IMR-90 (cell line): ENCODE measurements around the gene TUBGCP2. TPM values are rescaled to one million over a fixed set of nuclear protein-coding genes. Genes with fewer than 3 reads are reported as not detected.

Experiments used
- ATAC-seq: fragments of 200-7000 bp; cut with Tn5 transposase; 2 replicates; pipeline ENCODE4 v1.9.1; 2020; ENCODE audit warnings: low read depth, mild to moderate bottlenecking, moderate library complexity
- BruUV-seq: library from RNA; stranded (reverse); fragments of 400-500 nt; replicated peaks from 2 replicates; lab custom pipeline; 2021; lab: Mats Ljungman, UMichigan
- CTCF ChIA-PET: fragments of 300-600 bp; formaldehyde crosslinking; extraction: SDS; loops from one replicate; lab custom pipeline; 2021; ENCODE audit warnings: antibody characterized with exemption; lab: Yijun Ruan, JAX
- POLR2A ChIA-PET: fragments of 300-600 bp; sonication (Branson Sonifier 250); formaldehyde crosslinking; loops from one replicate; lab custom pipeline; 2022; ENCODE audit warnings: antibody characterized with exemption; ENCODE audit not compliant: unreplicated experiment; lab: Charles Lee
- DNase-seq: peaks from one replicate; pipeline ENCODE4 v3.0.0; 2013
- H2AFZ ChIP-seq: replicated peaks from 2 replicates; pipeline ENCODE3; 2013; ENCODE audit warnings: low read length, mild to moderate bottlenecking; ENCODE audit not compliant: poor library complexity
- H2AK5ac ChIP-seq: 2 replicates; pipeline ENCODE4 v1.6.1; 2013; ENCODE audit warnings: low read depth, low read length, inconsistent platforms
- H2AK9ac ChIP-seq: replicated peaks from 2 replicates; pipeline ENCODE3; 2013; ENCODE audit warnings: mild to moderate bottlenecking, low read depth, low read length, moderate library complexity; ENCODE audit not compliant: poor library complexity
- H2BK120ac ChIP-seq: 2 replicates; pipeline ENCODE4 v1.6.1; 2013; ENCODE audit warnings: low read depth, low read length, inconsistent platforms
- H2BK15ac ChIP-seq: 3 replicates; pipeline ENCODE4 v1.6.1; 2013; ENCODE audit warnings: low read depth, low read length, inconsistent platforms
- H2BK20ac ChIP-seq: 2 replicates; pipeline ENCODE4 v1.6.1; 2013; ENCODE audit warnings: low read depth, mild to moderate bottlenecking, inconsistent platforms, low read length, moderate library complexity
- H2BK5ac ChIP-seq: 2 replicates; pipeline ENCODE4 v1.6.1; 2013; ENCODE audit warnings: mild to moderate bottlenecking, low read depth, low read length, inconsistent platforms; ENCODE audit not compliant: poor library complexity, severe bottlenecking
- H3K14ac ChIP-seq: replicated peaks from 2 replicates; pipeline ENCODE4 v1.6.1; 2013; ENCODE audit warnings: low read depth, low read length, inconsistent platforms
- H3K18ac ChIP-seq: 2 replicates; pipeline ENCODE4 v1.6.1; 2013; ENCODE audit warnings: low read depth, low read length, control low read depth
- H3K23ac ChIP-seq: 2 replicates; pipeline ENCODE4 v1.6.1; 2013; ENCODE audit warnings: low read depth, low read length, inconsistent platforms
- H3K27ac ChIP-seq: 2 replicates; pipeline ENCODE4 v1.5.1; 2013; ENCODE audit warnings: mild to moderate bottlenecking, control low read depth, low read length; ENCODE audit not compliant: insufficient read depth
- H3K27me3 ChIP-seq: 2 replicates; pipeline ENCODE4 v1.6.1; 2013; ENCODE audit warnings: low read length; ENCODE audit not compliant: control insufficient read depth, insufficient read depth
- H3K36me3 ChIP-seq: 2 replicates; pipeline ENCODE4 v1.6.1; 2013; ENCODE audit warnings: low read length, mixed read lengths; ENCODE audit not compliant: control insufficient read depth, insufficient read depth
- H3K4ac ChIP-seq: 2 replicates; pipeline ENCODE4 v1.6.1; 2013; ENCODE audit warnings: low read depth, low read length, inconsistent platforms
- H3K4me1 ChIP-seq: 2 replicates; pipeline ENCODE4 v1.6.1; 2013; ENCODE audit warnings: low read length, mixed read lengths; ENCODE audit not compliant: control insufficient read depth, insufficient read depth
- H3K4me2 ChIP-seq: 2 replicates; pipeline ENCODE4 v1.6.1; 2013; ENCODE audit warnings: low read depth, mild to moderate bottlenecking, control low read depth, low read length, moderate library complexity
- H3K4me3 ChIP-seq: 2 replicates; pipeline ENCODE4 v1.5.1; 2013; ENCODE audit warnings: low read depth, mild to moderate bottlenecking, control low read depth, low read length, moderate library complexity; ENCODE audit not compliant: insufficient read depth
- H3K56ac ChIP-seq: 2 replicates; pipeline ENCODE4 v1.6.1; 2013; ENCODE audit warnings: low read length, inconsistent platforms; ENCODE audit not compliant: insufficient read depth; ENCODE audit errors: extremely low read depth
- H3K79me1 ChIP-seq, 2 experiments: 2 replicates each; pipeline ENCODE4 v1.6.1; 2013; ENCODE audit warnings: low read length in 2 of 2, inconsistent platforms in 1 of 2, low read depth in 1 of 2
- H3K9ac ChIP-seq: 2 replicates; pipeline ENCODE4 v1.6.1; 2013; ENCODE audit warnings: low read depth, low read length, control low read depth
- H3K9me1 ChIP-seq: 2 replicates; pipeline ENCODE4 v1.6.1; 2013; ENCODE audit warnings: low read length, inconsistent platforms; ENCODE audit not compliant: insufficient read depth
- H3K9me3 ChIP-seq: 2 replicates; pipeline ENCODE4 v1.6.1; 2013; ENCODE audit warnings: low read length; ENCODE audit not compliant: control insufficient read depth, insufficient read depth
- H4K20me1 ChIP-seq: 2 replicates; pipeline ENCODE4 v1.6.1; 2013; ENCODE audit warnings: low read length, inconsistent platforms; ENCODE audit not compliant: insufficient read depth
- H4K5ac ChIP-seq: 2 replicates; pipeline ENCODE4 v1.6.1; 2013; ENCODE audit warnings: mild to moderate bottlenecking, low read depth, low read length, control low read depth
- H4K8ac ChIP-seq, 2 experiments: 2 replicates each; pipeline ENCODE4 v1.6.1; 2013; ENCODE audit warnings: low read depth in 2 of 2, low read length in 2 of 2, control low read depth in 1 of 2, inconsistent platforms in 1 of 2
- H4K91ac ChIP-seq: 2 replicates; pipeline ENCODE4 v1.6.1; 2013; ENCODE audit warnings: low read depth, low read length, inconsistent platforms; ENCODE audit not compliant: insufficient read depth
- MAFK ChIP-seq: IDR thresholded peaks from 2 replicates; pipeline ENCODE4 v1.6.1; 2012; ENCODE audit warnings: low read depth, low read length, improper control_type of control experiment
- MAZ ChIP-seq: IDR thresholded peaks from 2 replicates; pipeline ENCODE4 v1.6.1; 2012; ENCODE audit warnings: low read depth, mild to moderate bottlenecking, low read length, improper control_type of control experiment, moderate library complexity, borderline replicate concordance
- POLR2A ChIP-seq: IDR thresholded peaks from 2 replicates; pipeline ENCODE4 v1.6.1; 2012; ENCODE audit warnings: mild to moderate bottlenecking, low read depth, low read length
- WGBS, 2 experiments: methylation state at CpG; one replicate each; pipeline versions ENCODE4 v1.1.5 to v1.1.7; 2013; ENCODE audit warnings: missing lambda C conversion rate in 2 of 2; ENCODE audit not compliant: insufficient read length in 1 of 2; ENCODE audit errors: extremely low coverage in 2 of 2; 5-methylcytosine and 5-hydroxymethylcytosine counted together
- dilution Hi-C: fragments of 300-500 bp; cut with HindIII; formaldehyde crosslinking; loops from one replicate; pipeline ENCODE4 v1.14.3; 2018; ENCODE audit warnings: low sequenced_read_pairs; ENCODE audit not compliant: unreplicated experiment
- in situ Hi-C: fragments of 300-500 bp; cut with MboI; formaldehyde crosslinking; loops from 3 replicates; pipeline ENCODE4 v1.14.3; 2019; ENCODE audit warnings: low sequenced_read_pairs, inconsistent platforms, mixed read lengths
- intact Hi-C: fragments of 100-400 bp; cut with micrococcal nuclease; formaldehyde crosslinking; loops from 2 replicates; pipeline ENCODE4 v1.10.0; 2022
- polyA plus RNA-seq, 3 experiments: library from polyadenylated mRNA; depleted of rRNA; stranded (reverse); fragments of >200 nt; gene quantifications; 2 replicates each; pipeline ENCODE4 v1.2.3, GENCODE V29; 2012; ENCODE audit warnings: low replicate concordance in 1 of 3
- total RNA-seq: library from RNA; depleted of rRNA; stranded (reverse); fragments of >200 nt; gene quantifications from 2 replicates; pipeline ENCODE4 v1.2.3, GENCODE V29; 2012

TUBGCP2 gene
- total and polyA plus RNA-seq, 2 of the 4 experiments (the other 2 are of a cell fraction): 48.1 to 72.6 TPM

DNA sequence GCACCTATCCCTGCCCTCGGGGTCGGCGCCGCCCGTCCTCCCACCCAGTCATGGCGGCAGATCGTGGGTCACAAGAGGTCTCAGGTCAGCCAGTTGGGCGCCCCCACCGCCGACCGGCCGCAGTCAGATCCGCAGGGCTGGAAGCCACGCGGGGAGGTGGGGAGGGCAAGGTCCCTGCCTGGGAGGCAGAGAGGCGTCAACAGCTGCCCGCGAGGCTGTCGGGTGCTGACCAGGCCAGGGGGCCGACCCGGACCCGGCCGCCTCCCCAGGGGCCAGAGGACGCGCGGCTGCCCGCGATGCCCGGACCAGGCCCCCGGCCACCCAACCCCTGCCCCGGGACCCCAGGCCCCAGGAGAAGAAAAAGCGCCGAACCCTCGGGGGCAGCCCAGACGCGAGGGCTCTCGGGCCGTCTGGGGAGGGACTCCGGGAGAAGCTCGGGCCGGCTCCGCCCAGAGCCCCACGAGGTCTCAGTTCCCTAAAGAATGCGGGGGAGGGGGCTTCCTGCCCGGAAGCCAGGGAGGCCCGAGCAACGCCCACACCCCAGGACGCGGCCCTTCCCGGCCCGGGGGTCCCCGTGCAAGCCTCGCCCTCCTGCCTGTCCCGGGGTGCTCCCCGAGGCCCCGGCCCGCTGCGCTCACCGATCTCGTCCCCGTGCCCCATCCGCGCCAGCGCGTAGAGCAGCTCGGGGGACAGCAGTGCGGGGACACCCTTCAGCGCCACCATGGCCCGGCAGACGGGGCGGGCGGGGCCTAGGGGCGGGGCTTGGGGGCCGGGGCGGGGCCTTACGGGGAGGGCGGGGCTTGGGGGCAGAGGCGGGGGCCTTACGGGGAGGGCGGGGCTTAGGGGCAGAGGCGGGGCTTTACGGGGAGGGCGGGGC, 48.9 kb upstream of the TUBGCP2 start, which contains the start of gene FUOM:
FUOM (minus strand) TSS at position 735 of the 877 bp plus-strand sequence; CDS start at position 723, 12 bp downstream.
- ATAC-seq (peak; percentile 85), DNase-seq (peak; percentile 29)
- no peaks in the 10 kb centered on the region for H3K27me3 ChIP-seq
- CTCF ChIA-PET: no interaction called here
- peak within 1 kb of the TSS; percentile 78 for H3K4me3 ChIP-seq
- TF ChIP-seq MAZ (0 out of 2 replicates have a peak, but pooled peaks have one; percentile 18), MAFK (no peak), POLR2A (no peak)
- H3K4me1 ChIP-seq: peaks cover 6% of the 10 kb centered on the region; the same call in 1 of the 2 replicates
- peak within 1 kb of the TSS in 1 of 2 experiments; percentile 63; a peak in 2 of 4 replicates for H4K8ac ChIP-seq
- H3K14ac ChIP-seq: peak within 1 kb of the TSS; percentile 71; the same call in 1 of the 2 replicates
- POLR2A ChIA-PET: no interaction called here
- H3K9ac ChIP-seq: peak within 1 kb of the TSS; percentile 28; the same call in 1 of the 2 replicates
- H3K18ac ChIP-seq: no peak within 1 kb of the TSS
- no peak within 1 kb of the TSS; the same call in 1 of the 2 replicates for H3K27ac ChIP-seq
- H4K5ac ChIP-seq: no peak within 1 kb of the TSS; the same call in 1 of the 2 replicates
- H3K36me3 ChIP-seq: peaks cover 14% of the 10 kb centered on the region
- in situ Hi-C loops (no loop called here), intact Hi-C loops (no loop called here), dilution Hi-C loops (no loop called here)
- H2BK120ac ChIP-seq: 0 out of 2 replicates have a peak within 1 kb of the TSS, but pooled peaks have one; percentile 48
- H4K20me1 ChIP-seq: no peaks in the 10 kb centered on the region; the same call in 1 of the 2 replicates
- peak within 1 kb of the TSS; percentile 92 for H2AFZ ChIP-seq
- no peak within 1 kb of the TSS for H3K56ac ChIP-seq
- no peaks in the 10 kb centered on the region for H3K9me3 ChIP-seq
- peak within 1 kb of the TSS; percentile 75; the same call in 1 of the 2 replicates for H3K4ac ChIP-seq
- no peak within 1 kb of the TSS for H2BK5ac ChIP-seq
- no TSS peak for BruUV-seq
- peak within 1 kb of the TSS; percentile 59; the same call in 1 of the 2 replicates for H2AK5ac ChIP-seq
- H3K9me1 ChIP-seq: no peaks in the 10 kb centered on the region
- no peak within 1 kb of the TSS for H4K91ac ChIP-seq
- H3K79me1 ChIP-seq: peaks cover 8 to 13% of the 10 kb centered on the region in 2 experiments; a peak in 2 of 4 replicates
- peak within 1 kb of the TSS; percentile 62 for H3K4me2 ChIP-seq
- 0 out of 2 replicates have a peak within 1 kb of the TSS, but pooled peaks have one; percentile 31 for H3K23ac ChIP-seq
- no peak within 1 kb of the TSS for H2BK20ac ChIP-seq
- H2BK15ac ChIP-seq: no peak within 1 kb of the TSS
- peak within 1 kb of the TSS; percentile 94 for H2AK9ac ChIP-seq
- WGBS, 2 experiments: 0% methylated on average over 11 of the region's 83 CpGs; no CpG with 5 or more reads in 1 of the 2 experiments
